Measurements from ENCODE around the gene ABCA6.

The ABCA6 gene

DNA sequence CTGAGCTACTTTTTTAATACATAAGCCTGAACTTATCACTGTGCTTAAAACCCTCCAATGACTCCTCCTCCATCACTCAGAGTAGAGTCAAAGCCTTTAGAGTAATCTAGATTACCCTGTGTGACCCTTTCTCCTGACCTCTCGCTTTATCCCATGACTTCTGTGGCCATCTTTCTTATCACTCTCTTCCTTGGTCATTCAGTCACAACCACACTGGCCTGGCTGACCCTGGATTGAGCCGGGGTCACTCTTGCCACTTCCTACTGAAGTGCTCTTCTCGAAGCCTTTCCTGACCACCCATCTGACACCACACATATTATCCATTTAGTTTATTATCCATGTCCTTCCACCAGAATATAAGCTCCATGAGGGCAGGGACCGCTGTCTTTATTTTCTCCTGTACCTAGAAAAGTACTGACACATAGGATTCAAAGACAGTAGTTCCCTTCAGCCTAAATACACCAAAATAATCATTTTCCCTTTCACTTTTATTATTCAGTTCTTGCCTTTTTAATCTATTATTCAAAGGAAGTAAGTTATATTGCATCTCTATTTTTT is 53.0 kb downstream of the ABCA6 start:
- no peak overlapping the region for H3K9ac ChIP-seq (ENCODE audit: low read length)

DNA sequence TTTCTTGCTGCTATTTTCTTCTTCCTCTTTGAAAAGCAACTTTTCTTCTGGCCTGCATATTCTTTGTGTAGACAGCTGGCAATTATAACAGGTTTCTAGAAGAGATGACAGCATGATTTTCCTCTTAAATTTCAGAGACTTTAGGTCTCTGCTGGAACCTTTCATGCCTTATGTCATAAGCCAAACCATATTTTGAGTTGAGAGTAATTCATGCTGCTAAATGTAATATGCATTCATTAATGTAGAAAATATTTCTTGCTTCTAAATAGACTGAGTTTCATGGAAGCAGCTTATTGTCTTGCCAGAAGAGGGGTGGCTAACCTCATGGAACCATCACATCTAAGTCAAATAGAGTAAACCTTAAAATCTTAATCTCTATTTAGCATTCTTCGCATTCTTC is 55.1 kb downstream of the ABCA6 start:
- Histone ChIP-seq H3K9ac (ENCODE audit: low read length) (no peak overlapping the region), H3K4me3 (ENCODE audit: low read length) (no peak overlapping the region), H3K4me1 (ENCODE audit: low read length) (no peaks in the 10 kb centered on the region), H3K27me3 (ENCODE audit: low read depth, low read length) (no peaks in the 10 kb centered on the region), H2AFZ (ENCODE audit: low read depth, low read length) (no peak overlapping the region), H3K9me3 (ENCODE audit: insufficient read depth, low read length) (peaks cover 6% of the 10 kb centered on the region; the same call in 1 of the 2 replicates), H3K36me3 (replicated peaks; ENCODE audit: low read depth, low read length) (peaks cover 3% of the 10 kb centered on the region), H3K4me2 (ENCODE audit: low read length) (no peak overlapping the region), H3K79me2 (ENCODE audit: low read length) (no peaks in the 10 kb centered on the region), H4K20me1 (ENCODE audit: insufficient read depth, low read length) (no peaks in the 10 kb centered on the region), H3K27ac (ENCODE audit: low read length) (no peak overlapping the region)
- TF ChIP-seq EZH2phosphoT487 (IDR thresholded peaks at IDR 0.05; ENCODE audit: low read depth) = no peak
- TF ChIP-seq, protein P1, sequence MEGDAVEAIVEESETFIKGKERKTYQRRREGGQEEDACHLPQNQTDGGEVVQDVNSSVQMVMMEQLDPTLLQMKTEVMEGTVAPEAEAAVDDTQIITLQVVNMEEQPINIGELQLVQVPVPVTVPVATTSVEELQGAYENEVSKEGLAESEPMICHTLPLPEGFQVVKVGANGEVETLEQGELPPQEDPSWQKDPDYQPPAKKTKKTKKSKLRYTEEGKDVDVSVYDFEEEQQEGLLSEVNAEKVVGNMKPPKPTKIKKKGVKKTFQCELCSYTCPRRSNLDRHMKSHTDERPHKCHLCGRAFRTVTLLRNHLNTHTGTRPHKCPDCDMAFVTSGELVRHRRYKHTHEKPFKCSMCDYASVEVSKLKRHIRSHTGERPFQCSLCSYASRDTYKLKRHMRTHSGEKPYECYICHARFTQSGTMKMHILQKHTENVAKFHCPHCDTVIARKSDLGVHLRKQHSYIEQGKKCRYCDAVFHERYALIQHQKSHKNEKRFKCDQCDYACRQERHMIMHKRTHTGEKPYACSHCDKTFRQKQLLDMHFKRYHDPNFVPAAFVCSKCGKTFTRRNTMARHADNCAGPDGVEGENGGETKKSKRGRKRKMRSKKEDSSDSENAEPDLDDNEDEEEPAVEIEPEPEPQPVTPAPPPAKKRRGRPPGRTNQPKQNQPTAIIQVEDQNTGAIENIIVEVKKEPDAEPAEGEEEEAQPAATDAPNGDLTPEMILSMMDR (IDR thresholded peaks at IDR 0.05; ENCODE audit: low read depth, low read length) = no peak

More for the DNA sequence above, 53.0 kb downstream of the ABCA6 start:
- no peak overlapping the region for H3K4me3 ChIP-seq (ENCODE audit: low read length)
- H3K4me1 ChIP-seq (ENCODE audit: low read length) = peaks cover 17% of the 10 kb centered on the region
- H3K27ac ChIP-seq (ENCODE audit: low read length) = no peak overlapping the region
- no peaks in the 10 kb centered on the region for H3K27me3 ChIP-seq (ENCODE audit: low read depth, low read length)
- TF ChIP-seq, protein P1 (IDR thresholded peaks at IDR 0.05; ENCODE audit: low read depth, low read length) = no peak
- TF ChIP-seq EZH2phosphoT487 (IDR thresholded peaks at IDR 0.05; ENCODE audit: low read depth) = no peak
- no peak overlapping the region for H3K4me2 ChIP-seq (ENCODE audit: low read length)
- no peaks in the 10 kb centered on the region for H4K20me1 ChIP-seq (ENCODE audit: insufficient read depth, low read length)
- H2AFZ ChIP-seq (ENCODE audit: low read depth, low read length) = no peak overlapping the region
- H3K36me3 ChIP-seq (replicated peaks; ENCODE audit: low read depth, low read length) = peaks cover 9% of the 10 kb centered on the region
- no peaks in the 10 kb centered on the region for H3K79me2 ChIP-seq (ENCODE audit: low read length)
- H3K9me3 ChIP-seq (ENCODE audit: insufficient read depth, low read length) = no peaks in the 10 kb centered on the region

DNA sequence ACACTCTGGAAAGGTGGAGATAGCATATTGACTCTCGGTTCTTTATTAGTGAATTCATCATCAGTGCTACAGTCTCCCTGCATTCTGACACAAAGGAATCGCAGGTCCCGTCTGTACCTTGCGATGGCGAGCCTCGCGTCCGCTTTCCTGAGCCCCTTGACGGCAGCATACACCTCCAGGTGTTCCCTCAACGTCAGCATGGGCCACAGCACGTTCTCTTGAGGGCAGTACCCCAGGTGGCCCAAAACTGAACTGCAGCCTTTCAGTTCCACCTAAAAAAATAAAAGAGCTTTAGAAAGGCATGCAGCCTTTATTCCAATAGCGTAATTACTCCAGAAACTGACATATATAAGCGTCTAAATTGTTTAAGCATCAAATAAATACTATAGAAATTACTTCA is 56.8 kb downstream of the ABCA6 start:
- H3K27ac ChIP-seq (ENCODE audit: low read length) = no peak overlapping the region
- no peak for TF ChIP-seq EZH2phosphoT487 (IDR thresholded peaks at IDR 0.05; ENCODE audit: low read depth)
- TF ChIP-seq, protein P1 (IDR thresholded peaks at IDR 0.05; ENCODE audit: low read depth, low read length) = 0 out of 2 replicates have a peak, but pooled peaks have one; percentile 21
- no peaks in the 10 kb centered on the region for H4K20me1 ChIP-seq (ENCODE audit: insufficient read depth, low read length)
- peaks cover 3% of the 10 kb centered on the region for H3K36me3 ChIP-seq (replicated peaks; ENCODE audit: low read depth, low read length)
- H2AFZ ChIP-seq (ENCODE audit: low read depth, low read length) = no peak overlapping the region
- no peaks in the 10 kb centered on the region for H3K27me3 ChIP-seq (ENCODE audit: low read depth, low read length)
- H3K9me3 ChIP-seq (ENCODE audit: insufficient read depth, low read length) = peaks cover 6% of the 10 kb centered on the region; the same call in 1 of the 2 replicates
- H3K4me2 ChIP-seq (ENCODE audit: low read length) = no peak overlapping the region
- H3K4me3 ChIP-seq (ENCODE audit: low read length) = no peak overlapping the region
- H3K4me1 ChIP-seq (ENCODE audit: low read length) = no peaks in the 10 kb centered on the region
- no peaks in the 10 kb centered on the region for H3K79me2 ChIP-seq (ENCODE audit: low read length)
- no peak overlapping the region for H3K9ac ChIP-seq (ENCODE audit: low read length)

DNA sequence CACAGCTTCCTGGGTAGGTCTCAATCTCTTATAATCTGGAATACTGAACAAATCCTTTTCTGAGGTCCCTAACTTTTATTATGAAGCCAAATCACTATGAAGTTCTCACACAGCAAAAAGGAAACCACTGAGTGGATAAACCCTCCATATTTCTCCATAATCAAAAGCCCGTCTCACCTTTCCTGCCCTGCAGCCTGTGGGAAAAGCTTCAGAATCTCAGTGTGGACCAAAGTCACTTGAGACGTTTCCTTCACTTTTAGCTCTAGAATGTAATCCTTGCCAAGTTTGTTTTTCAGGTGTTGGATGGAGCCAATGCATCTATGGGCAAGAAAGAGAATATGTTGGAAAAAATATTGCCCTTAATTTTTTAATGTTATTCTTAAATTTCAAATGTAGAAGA is 59.0 kb downstream of the ABCA6 start:
- no peak overlapping the region for H3K27ac ChIP-seq (ENCODE audit: low read length)
- H3K27me3 ChIP-seq (ENCODE audit: low read depth, low read length) = no peaks in the 10 kb centered on the region
- H2AFZ ChIP-seq (ENCODE audit: low read depth, low read length) = no peak overlapping the region
- H3K4me1 ChIP-seq (ENCODE audit: low read length) = peaks cover 2% of the 10 kb centered on the region; the same call in 1 of the 2 replicates
- no peaks in the 10 kb centered on the region for H3K79me2 ChIP-seq (ENCODE audit: low read length)
- TF ChIP-seq, protein P1 (IDR thresholded peaks at IDR 0.05; ENCODE audit: low read depth, low read length) = no peak
- TF ChIP-seq EZH2phosphoT487 (IDR thresholded peaks at IDR 0.05; ENCODE audit: low read depth) = no peak
- no peak overlapping the region for H3K4me2 ChIP-seq (ENCODE audit: low read length)
- no peak overlapping the region for H3K9ac ChIP-seq (ENCODE audit: low read length)
- no peak overlapping the region for H3K4me3 ChIP-seq (ENCODE audit: low read length)
- peaks cover 3% of the 10 kb centered on the region for H3K36me3 ChIP-seq (replicated peaks; ENCODE audit: low read depth, low read length)
- H3K9me3 ChIP-seq (ENCODE audit: insufficient read depth, low read length) = peaks cover 6% of the 10 kb centered on the region; the same call in 1 of the 2 replicates
- H4K20me1 ChIP-seq (ENCODE audit: insufficient read depth, low read length) = no peaks in the 10 kb centered on the region
